ENCODE data around the gene ANKIB1.
"Not testable (repeated sequence)": the region's sequence is repeated elsewhere in the genome, so short reads cannot be mapped to it uniquely, and the experiment has no call there.

Gene ANKIB1

DNA sequence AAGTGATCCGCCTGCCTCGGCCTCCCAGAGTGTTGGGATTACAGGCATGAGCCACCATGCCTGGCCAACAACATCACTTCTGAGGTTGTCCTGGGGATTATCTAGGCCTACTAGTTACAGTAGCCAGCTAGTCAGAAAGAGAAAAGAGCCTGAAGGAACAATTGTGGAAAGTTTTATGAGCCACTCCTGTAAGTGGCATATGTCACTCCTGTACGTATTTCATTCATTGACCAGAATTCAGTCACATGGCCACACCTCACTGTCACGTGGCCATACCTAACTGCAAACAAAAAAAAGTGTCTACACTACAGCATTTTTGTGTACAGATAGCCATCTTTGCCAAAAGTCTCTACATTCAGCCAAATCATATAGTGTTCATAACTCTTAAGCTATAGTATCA lies 85.7 kb downstream of the ANKIB1 start:
- no peak for DNase-seq

DNA sequence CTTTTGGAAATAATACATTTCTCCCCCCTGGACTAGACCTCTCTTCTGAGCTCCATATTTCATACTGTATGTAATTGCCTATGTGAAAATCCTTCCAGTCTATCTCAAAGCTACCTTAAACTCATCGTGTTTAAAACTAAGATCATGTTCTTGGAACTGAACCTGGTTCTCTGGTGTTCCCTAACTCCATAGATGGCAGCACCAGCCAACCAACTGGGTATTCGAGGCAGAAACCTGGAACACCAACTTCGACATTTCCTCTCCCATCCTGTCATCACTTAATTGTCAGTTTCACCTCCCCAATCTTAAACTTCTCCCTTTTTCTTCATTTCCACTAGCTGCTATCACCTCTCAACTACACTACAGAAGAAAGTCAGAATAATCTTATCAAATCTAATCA lies 87.0 kb downstream of the ANKIB1 start:
- no peak for DNase-seq

DNA sequence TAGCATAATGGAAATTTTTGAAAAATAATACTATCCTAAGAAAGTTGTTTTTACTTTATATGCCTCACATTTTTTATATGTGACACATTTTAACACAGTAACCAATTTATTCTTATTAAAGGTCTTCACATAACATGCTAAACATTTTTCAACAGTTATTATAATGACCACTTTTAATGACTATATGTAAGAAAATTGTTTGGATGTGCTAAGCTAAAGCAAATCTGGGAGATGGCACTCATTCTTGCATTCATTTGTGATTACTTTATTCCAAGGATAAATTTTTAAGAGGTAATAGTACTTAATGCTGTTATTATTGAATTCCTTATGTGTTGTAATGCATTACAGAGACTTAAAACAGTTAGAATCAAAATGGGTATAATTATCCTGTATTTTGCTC lies 88.1 kb downstream of the ANKIB1 start:
- no peak for DNase-seq

DNA sequence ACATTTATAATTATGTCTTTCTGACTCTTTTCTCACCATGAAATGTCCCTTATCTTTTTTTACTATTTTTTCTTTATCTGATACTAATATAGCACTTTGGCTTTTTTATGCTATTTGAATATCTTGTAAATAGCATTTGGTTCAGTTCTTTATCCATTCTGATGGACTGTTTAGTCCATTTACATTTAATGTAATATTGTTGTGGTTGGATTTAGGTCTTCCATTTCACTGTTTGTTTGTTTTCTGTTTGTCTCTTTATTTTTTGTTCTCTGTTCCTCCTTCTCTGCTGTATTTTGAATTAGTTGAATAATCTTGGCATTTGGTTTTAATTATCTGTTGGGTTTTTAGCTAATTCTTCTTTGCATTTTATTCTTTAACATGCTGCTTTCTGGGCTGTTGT lies 89.8 kb downstream of the ANKIB1 start:
- no peak for DNase-seq

DNA sequence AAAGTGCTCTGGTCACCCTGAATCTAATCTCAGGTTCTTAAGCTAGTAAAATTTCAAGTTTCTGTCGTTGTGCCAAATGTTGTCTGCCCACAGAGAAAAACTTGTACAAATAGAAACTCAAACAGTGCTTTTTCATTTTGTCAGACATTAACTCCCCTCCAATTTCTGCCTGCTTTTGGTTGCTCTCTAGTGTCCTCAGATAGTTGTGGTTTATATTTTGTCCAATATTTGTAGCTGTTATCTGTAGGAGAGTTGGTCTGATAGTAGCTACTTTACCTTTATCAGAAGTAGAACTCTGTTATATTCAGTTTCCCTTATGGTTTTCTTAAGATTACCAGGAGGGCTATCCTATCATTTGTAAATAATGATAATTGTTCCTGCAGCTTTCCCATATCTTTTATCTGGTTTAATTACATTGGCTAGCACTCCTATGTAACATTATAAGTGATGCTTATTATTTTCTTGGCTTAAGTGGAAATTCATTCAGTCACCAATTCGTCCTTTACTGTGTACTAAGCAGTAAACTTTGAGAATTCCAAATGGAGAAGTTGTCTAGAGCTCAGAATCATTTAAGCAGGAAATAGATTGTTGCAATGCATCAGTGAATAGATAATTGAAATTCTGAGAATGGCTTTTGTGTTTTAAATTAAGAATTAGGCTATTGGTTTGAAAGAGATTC lies 91.0 kb downstream of the ANKIB1 start:
- DNase-seq = no peak

DNA sequence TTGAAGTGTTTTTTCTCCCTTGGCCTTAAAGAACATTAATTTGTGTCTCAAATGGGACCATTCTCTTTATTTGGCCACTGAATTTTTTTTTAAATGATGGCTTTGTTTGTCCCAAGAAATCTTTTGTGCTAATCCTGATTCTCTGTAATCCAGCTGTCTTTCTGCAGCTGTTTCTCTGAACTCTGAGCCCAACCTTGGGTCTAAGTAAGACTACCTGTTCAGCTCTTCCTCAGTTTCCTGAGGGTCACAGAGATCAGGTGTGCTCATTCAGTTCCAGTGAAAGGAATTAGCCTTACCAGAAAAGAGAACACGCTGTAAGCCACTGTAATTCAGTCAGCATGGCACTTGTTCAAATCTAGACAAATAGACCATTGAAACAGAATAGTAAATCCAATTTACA lies 94.2 kb downstream of the ANKIB1 start:
- DNase-seq = no peak

DNA sequence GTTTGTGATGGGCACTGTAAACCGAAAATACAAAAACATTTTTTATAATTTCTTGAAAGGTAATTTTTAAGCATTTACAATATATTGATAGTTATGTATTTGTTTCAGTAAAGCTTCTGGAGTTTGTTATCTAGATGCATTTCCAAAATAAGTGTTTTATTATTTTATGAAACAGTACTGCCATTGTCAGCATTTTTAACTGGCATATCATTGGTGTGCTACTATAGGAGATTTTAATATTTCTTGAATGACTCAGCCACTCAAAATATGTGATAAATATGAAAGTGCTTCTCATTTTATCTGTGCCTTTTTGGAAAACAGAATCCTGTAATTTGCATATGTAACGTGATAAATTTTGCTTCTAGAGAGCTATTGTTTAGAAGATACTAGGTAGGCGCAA lies 97.9 kb downstream of the ANKIB1 start:
- DNase-seq = no peak

DNA sequence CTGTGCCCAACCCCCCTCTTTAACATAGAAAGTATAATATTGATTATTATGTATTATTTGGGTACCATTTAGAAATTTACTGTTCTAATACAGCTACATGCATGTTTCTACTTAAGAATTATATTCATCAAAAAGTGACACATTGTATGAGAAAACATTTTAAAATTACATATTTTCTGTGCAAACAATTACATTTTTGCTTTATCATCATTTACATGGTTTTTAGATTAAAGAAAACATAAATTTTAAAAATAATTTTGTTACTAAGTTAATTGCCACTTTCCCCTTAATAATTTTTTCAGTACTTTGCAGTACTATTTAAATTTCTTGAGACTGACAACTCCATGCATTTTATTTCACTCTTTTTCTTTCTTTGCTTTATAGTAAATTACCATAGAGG lies 106.2 kb downstream of the ANKIB1 start:
- DNase-seq = no peak

DNA sequence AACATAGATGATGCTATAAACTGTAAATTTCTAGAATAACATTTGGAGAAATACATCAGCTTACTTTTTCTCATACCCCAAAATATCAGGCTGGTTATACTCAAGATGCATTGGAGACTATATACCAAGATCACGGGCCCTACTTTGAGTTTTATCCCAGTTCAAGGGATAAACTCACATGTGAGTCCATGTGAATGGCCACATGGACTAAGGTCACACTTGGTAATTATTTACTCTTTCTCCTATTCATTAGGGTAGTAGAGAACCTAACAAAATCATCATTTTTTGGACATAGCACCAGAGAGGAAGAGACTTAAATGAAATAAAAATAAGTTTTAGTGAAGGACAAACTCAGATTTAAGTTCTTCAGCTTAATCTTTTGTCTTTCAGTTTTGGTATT lies 108.4 kb downstream of the ANKIB1 start:
- no peak for DNase-seq

DNA sequence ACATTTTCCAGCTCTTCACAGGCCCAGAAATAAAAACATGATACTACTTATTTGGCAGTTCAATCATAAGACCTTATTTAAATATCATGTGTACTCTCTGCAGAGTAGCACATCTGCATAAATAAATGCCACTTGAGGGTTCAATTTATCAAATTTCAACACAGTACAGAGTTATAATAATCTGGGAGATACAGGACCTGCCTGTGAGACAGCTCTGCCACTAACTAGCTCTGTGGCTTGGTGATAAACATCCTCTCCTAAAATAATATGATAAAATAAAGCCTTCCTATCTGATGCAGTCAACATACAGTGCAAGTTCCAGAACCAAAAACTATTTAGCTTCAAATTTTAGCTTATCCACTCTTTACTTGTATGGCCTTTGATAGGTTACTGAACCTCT lies 110.6 kb downstream of the ANKIB1 start:
- no peak for DNase-seq

DNA sequence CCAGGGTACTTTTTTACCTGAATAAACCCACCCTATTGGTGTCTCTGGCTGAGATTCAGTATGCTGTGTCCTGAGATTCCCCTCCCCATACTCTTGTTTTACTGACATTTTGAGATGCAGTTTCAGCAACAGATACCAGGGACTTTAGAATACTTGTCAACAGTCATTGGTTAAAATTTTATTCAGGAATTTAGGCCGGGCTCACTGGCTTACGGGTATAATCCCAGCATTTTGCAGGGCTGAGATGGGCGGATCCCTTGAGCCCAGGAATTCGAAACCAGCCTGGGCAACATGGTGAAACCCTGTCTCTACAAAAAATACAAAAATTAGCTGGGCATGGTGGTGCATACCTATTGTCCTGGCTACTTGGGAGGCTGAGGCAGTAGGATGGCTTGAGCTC lies 111.5 kb downstream of the ANKIB1 start:
- DNase-seq = no peak

DNA sequence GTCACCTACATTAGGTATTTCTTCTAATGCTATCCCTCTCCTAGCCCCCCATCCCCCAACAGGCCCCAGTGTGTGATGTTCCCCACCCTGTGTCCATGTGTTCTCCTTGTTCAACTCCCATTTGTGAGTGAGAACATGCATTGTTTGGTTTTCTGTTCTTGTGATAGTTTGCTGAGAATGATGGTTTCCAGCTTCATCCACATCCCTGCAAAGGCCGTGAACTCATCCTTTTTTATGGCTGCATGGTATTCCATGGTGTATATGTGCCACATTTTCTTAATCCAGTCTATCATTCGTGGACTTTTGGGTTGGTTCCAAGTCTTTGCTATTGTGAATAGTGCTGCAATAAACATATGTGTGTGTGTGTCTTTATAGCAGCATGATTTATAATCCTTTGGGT lies 113.4 kb downstream of the ANKIB1 start:
- DNase-seq = not testable (repeated sequence)

DNA sequence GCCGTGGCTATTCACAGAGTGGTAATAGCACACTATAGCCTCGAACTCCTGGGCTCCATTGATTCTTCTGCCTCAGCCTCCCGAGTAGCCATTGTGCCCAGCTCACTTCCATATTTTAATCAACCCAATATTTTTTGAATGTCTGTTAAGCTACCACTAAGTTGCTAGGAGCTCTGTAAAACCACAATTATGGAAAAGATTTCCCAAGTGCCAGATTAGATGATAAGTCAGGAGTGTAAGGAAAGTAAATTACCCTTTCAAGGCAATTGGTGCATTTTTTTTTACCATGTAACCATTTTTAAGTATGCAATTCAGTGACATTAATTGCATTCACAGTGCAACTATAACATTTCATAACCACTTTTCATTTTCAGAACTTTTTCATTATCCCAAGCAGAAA lies 114.0 kb downstream of the ANKIB1 start:
- no peak for DNase-seq

DNA sequence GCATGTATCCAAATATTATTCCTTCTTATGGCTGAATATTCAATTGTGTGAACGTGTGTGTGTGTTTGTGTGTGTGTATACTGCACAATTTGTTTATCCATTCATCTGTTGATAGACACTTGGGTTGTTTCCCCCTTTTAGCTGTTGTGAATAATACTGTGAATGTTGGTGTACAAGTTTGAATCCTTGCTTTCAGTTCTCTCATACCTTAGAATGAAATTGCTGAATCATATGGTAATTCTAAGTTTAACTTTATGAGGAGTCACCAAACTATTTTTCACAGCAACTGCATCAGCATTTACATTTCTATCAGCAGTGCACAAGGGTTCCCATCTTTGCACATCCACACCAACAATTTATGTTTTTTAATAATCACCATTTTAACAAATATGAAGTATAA lies 114.6 kb downstream of the ANKIB1 start:
- DNase-seq = no peak

DNA sequence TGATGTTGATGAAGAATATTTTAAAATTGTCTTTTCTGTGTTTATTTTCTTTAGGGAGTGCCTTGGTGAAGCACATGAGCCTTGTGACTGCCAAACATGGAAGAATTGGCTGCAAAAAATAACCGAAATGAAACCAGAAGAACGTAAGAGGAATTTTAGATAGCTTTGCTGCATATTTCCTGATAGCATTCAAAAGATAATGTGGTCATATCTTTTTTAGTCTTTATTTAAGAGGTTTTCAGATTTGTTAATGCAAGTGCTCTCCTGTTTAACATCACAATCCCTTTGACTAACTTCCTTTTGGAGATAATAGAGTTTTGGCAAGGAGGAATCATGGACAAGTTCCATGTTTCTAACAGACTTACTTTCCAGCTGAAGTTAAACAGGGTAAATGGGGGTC lies 116.4 kb downstream of the ANKIB1 start:
- no peak for DNase-seq

DNA sequence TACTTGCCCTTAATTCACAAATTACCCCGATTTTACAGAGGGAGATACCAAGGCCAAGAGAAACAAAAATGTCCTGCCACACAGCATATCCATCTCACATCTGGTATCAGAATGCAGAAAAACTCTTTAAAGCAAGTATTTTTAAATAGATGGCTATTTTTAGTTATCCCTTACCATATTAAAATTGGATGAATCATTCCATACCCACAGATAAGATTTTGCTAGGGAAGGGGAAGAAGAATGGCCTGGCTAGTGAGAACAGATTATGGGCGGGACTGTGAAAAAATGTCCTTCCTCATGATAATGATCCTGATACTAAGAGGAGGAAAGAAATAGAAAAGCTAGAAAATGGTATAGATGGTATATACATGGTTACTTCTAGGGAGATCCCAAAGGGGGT lies 121.0 kb downstream of the ANKIB1 start:
- no peak for DNase-seq

DNA sequence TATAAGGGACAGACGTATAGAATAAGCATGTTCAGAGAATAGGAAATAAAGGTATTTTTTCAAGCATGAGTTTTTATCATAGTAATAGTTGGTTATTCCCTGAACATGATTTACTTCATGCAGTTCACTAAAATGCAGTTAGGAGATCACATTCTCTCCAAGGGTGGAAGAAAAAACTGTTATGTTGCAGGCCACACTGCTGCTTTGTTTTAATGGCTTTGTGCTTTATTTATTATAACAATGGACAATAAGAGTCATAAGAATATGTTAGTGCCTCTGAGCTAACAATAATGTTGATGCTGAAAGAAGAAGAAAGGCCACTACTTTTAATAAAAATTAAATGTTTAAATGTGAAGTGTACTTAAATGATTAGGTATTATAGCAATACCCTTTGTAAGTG lies 123.0 kb downstream of the ANKIB1 start:
- DNase-seq = no peak

DNA sequence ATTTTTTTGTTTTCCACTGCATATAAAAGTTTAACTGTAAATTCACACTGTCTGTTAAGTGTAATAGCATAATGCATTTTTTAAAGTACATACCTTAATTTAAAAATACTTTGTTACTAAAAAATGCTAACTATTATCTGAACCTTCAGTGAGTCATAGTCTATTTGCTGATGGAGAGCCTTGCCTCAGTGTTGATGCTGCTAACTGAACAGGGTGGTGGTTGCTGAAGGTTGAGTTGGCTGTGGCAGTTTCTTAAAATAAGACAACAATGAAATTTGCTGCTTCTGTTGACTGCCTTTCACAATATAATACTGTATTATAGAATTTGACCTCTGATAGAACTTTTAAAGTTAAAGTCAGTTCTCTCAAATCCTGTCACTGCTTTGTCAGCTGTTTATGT lies 129.2 kb downstream of the ANKIB1 start:
- DNase-seq = no peak

DNA sequence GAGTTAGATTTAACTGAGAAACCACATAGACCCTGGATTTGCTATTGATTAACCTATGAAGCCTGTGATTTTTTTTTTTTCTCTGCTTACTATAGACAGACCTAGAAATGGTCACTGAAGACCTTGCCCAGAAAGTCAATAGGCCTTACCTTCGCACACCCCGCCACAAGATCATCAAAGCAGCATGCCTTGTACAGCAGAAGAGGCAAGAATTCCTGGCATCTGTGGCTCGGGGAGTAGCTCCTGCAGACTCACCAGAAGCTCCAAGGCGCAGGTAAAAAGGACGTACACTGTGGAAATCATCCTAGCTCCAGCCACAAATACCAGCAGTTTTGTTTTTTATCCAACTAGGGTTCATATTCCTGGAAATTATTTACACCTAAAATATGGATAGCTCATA lies 145.3 kb downstream of the ANKIB1 start:
- no peak for DNase-seq

DNA sequence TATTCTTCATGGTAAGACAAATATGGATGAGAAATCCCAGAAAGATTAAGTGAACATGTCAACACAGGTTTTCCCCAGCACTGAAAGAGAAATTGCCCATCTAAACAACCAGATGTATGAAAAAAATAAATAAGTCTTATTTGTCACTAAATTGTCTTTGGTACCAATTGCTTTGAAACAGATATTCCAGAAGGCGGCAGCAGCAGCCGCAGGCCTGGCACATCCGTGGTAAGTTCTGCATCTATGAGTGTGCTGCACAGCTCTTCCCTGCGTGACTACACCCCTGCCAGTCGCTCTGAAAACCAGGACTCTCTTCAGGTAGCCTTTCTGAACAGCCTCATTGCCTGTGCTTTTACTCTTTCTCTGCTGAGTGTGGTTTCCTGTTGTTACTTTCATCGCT lies 151.8 kb downstream of the ANKIB1 start:
- no peak for DNase-seq

DNA sequence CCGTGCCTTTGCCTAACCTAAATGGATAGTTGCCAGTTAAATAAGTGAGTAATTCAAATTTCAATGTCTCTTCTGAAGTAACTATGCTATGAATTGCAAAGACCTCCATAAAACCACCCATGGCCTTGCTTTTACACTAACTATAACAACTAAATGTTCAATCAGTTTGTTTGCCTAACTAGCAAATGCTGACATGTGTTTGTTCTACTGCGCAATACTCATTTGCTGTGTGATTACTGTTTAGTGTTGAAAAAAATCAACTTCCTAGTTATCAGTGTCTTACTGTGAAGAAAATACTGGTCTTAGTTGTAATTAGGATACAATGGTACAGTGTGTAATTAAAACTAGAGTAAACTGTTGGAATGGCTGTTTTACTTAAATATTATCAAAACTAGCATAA lies 154.2 kb downstream of the ANKIB1 start:
- no peak for DNase-seq

DNA sequence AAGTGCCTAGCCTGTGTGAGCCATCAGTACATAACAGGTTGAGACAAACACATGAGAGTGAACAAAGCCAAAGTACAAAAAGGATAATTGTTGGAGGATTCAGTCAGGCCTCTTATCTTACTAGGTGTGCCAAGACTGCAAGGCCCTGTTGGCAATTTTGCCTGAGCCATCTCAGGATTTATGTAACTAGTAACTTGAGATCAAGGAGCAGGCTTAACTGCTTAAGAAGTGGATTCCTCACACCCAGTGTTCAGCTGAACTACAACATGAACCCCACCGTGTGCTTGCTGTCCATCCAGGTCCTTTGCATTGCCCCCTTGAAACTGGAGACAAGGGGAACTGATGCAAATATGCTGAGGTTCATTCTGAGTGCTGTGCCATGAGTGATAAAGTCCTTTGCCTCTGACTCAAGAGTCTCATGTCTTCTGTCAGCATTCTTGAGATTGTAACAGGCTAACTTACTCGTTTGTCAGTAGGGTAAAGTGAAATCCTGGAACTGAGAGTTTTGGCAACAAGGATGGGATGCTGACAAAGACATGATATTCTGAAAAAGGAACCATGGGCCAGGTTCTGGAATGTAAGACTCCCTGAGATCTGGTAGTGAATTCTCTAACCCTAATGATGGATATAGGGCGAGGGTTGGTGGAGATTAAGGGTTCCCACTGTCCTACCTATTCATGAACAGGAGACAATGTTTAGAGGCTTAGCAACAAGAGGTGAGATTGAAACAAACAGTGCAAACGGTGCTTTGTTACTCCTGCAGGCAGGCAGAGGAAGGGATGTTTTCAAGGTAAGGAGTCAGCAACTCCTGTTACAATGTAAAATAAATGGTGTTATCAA lies 157.4 kb downstream of the ANKIB1 start:
- peak; percentile 3 for DNase-seq

DNA sequence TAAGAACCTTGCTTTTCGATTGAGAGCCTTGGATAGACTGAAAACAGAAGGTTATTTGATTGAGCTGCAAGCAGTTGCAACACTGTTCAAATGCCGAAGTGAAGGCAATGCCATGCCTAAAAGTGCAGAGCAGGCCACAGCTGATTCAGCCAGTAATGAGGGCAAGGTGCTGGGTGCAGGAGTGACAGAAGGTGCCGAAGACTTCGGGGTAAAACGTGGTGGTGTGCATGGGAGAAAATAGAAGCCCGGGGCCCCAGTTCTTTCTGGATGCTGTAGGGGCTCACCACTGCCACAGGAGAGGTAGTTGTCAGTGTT lies 157.9 kb downstream of the ANKIB1 start:
- DNase-seq = no peak

DNA sequence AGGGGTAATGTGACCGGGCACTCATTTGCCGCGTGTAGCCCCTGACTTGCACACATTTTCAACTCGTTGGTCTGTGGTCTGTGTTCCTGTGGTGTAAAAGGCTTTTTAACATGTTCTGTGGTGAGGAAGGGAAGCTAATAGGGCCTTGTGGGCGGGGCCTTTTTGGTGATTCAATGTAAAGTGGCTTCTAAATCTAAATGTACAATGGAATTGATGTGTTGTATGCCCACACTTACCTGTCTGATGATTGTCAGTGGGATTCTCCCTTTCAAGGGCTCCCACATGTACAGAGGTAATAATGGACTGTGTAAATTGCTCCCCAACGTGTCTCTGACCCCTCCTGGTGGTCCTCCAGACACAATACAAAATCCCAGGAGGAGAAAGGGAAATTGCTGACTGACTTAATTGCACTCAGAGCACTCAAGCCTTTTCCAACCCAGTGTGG lies 158.4 kb downstream of the ANKIB1 start:
- DNase-seq = peak; percentile 18

DNA sequence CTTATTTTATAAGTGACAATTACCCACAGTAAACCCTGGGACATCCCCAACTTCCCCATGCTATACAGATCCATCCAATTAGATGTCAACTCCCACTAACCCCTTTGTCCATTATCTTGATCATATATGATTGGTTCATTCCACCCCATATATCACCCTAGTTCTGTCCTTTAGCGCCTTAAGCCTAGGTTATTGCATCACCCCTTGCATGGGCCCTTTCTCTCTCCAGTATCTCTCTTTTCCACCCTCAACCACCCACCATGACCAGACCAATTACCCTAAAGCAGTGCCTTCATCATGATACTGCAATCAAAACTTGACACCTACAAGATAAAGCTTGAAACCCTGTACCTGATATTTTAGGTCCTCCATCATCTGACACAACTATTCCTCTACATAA lies 163.6 kb downstream of the ANKIB1 start:
- no peak for DNase-seq
